ACC112 (cell line): ENCODE results near the gene NAA35.

Experiments used
- H2AFZ ChIP-seq: fragments of 200-600 bp; sonication (generic); one replicate; pipeline ENCODE4 v1.6.0; 2017; ENCODE audit warnings: antibody characterized with exemption, low read length; ENCODE audit not compliant: unreplicated experiment
- H3K27ac ChIP-seq: fragments of 200-600 bp; sonication (generic); 2 replicates; pipeline ENCODE4 v1.5.1; 2014; ENCODE audit warnings: low read depth, mild to moderate bottlenecking, antibody characterized with exemption, low read length, moderate library complexity
- H3K27me3 ChIP-seq: fragments of 200-600 bp; sonication (generic); 2 replicates; pipeline ENCODE4 v1.6.1; 2014; ENCODE audit warnings: mild to moderate bottlenecking, antibody characterized with exemption, low read length, moderate library complexity, mixed read lengths; ENCODE audit not compliant: insufficient read depth
- H3K36me3 ChIP-seq: fragments of 200-600 bp; sonication (generic); 2 replicates; pipeline ENCODE4 v1.6.1; 2016; ENCODE audit warnings: mild to moderate bottlenecking, antibody characterized with exemption, low read length, moderate library complexity, mixed read lengths; ENCODE audit not compliant: insufficient read depth
- H3K4me1 ChIP-seq: fragments of 200-600 bp; sonication (generic); one replicate; pipeline ENCODE4 v1.6.1; 2016; ENCODE audit warnings: low read length, mixed read lengths; ENCODE audit not compliant: insufficient read depth, unreplicated experiment, control insufficient read depth
- H3K4me3 ChIP-seq: fragments of 200-600 bp; sonication (generic); 2 replicates; pipeline ENCODE4 v1.5.1; 2014; ENCODE audit warnings: mild to moderate bottlenecking, low read depth, low read length
- H3K79me2 ChIP-seq: fragments of 200-600 bp; sonication (generic); one replicate; pipeline ENCODE4 v1.6.0; 2016; ENCODE audit warnings: low read length; ENCODE audit not compliant: control insufficient read depth, unreplicated experiment, insufficient read depth

The NAA35 gene

DNA sequence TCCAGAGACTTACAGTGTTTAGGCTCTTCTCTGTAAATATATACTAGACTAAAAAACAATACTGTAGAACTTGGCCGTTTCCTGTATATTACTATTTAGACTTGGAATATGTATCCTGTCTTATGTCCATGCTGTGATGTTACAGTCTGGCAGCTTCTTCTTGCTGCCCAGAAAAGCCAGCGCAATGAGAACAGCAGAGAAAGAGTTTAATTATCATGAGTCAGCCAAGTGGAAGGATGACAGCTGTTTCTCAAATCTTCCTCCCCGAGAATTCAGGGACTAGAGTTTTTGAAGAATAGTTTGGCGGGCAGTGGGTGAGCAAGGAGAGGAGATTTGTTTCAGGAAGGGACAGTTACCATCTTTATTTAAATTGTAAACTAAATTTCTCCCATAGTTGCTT, 37.5 kb downstream of the NAA35 start:
- H3K79me2 ChIP-seq = no peaks in the 10 kb centered on the region
- no peak overlapping the region for H3K27ac ChIP-seq
- no peak overlapping the region for H3K4me3 ChIP-seq
- H2AFZ ChIP-seq = no peak overlapping the region
- no peaks in the 10 kb centered on the region for H3K4me1 ChIP-seq
- peaks cover 37% of the 10 kb centered on the region for H3K36me3 ChIP-seq
- H3K27me3 ChIP-seq = no peaks in the 10 kb centered on the region

DNA sequence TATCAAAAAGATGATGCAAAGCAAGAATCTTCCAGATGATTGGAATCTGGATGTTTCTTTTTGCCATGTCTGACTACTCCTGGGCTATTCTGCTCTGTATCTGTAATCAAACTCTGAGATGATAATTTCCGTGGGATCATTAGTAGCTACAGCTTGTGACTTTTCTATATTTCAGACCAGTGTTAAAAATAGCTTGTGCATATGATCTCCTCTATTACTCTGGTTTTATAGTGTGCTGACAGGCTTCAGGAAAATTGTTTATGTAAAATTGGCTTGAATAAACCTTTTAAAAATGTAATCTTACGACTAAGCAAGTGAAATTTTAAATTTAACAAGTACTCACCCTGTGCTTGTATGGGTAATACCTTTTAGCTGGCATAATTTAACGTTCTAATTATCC, 40.4 kb downstream of the NAA35 start:
- Histone ChIP-seq H3K4me1 (no peaks in the 10 kb centered on the region), H2AFZ (no peak overlapping the region), H3K27me3 (no peaks in the 10 kb centered on the region), H3K4me3 (no peak overlapping the region), H3K79me2 (no peaks in the 10 kb centered on the region), H3K36me3 (peaks cover 43% of the 10 kb centered on the region), H3K27ac (no peak overlapping the region)

DNA sequence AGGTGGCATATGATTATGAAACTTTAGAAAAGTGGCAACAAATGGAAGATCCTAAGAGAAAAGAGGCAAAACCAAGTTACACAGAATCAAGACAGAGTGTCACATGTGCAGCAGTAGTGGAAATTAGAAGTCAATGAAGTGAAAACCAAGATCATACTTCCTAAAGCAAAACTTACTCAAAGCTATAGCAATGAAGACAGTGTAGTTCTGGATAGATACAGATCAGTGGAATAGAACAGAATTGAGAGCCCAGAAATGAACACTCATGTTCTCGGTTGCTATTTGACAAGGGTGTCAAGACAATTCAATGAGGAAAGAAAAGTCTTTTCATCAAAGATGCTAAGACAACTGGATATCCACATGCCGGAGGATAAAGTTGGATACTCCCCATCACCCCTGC, 43.5 kb downstream of the NAA35 start:
- Histone ChIP-seq H3K27ac (no peak overlapping the region), H3K4me3 (no peak overlapping the region), H3K4me1 (no peaks in the 10 kb centered on the region), H3K36me3 (peaks cover 23% of the 10 kb centered on the region), H2AFZ (no peak overlapping the region), H3K79me2 (no peaks in the 10 kb centered on the region), H3K27me3 (no peaks in the 10 kb centered on the region)

DNA sequence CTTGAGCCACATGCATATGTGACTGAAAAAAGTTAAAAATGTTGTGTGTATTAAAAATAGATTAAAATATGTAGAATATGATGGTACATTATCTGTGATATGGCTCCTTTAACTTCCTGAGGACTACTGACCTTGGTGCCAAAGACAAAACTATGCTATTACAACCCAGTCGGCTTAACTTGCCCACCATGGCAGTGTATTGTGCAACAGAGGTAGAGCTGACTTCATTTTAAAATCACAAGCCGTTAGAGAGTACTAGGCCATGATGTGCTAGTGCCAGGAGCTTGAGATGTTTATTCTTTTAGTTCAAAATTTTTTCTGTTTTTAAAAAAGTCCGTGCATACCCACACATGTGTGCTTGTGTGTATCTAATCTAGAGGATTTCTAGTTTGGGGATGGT, 46.3 kb downstream of the NAA35 start:
- no peaks in the 10 kb centered on the region for H3K4me1 ChIP-seq
- no peak overlapping the region for H3K27ac ChIP-seq
- H3K36me3 ChIP-seq = peaks cover 16% of the 10 kb centered on the region
- no peak overlapping the region for H3K4me3 ChIP-seq
- H3K27me3 ChIP-seq = no peaks in the 10 kb centered on the region
- no peaks in the 10 kb centered on the region for H3K79me2 ChIP-seq
- H2AFZ ChIP-seq = no peak overlapping the region

DNA sequence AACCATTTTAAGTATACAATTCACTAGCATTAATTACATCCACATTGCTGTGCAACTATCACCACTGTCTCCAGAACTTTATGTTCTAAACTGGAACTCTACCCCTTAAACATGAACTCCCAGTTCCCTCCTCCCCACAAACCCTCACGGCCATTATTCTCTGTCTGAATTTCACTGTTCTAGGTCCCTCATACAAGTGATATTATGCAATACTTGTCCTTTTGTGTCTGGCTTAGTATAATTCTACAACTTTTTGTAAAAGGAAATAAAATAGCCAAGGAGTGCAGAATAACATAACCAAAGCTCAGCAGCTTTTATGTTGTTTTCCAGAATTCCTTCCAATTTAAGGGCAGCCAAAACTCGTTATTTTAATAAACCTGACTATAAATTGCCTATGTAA, 53.2 kb downstream of the NAA35 start:
- Histone ChIP-seq H2AFZ (no peak overlapping the region), H3K79me2 (no peaks in the 10 kb centered on the region), H3K4me1 (no peaks in the 10 kb centered on the region), H3K4me3 (no peak overlapping the region), H3K27ac (no peak overlapping the region), H3K36me3 (peaks cover 7% of the 10 kb centered on the region), H3K27me3 (no peaks in the 10 kb centered on the region)

DNA sequence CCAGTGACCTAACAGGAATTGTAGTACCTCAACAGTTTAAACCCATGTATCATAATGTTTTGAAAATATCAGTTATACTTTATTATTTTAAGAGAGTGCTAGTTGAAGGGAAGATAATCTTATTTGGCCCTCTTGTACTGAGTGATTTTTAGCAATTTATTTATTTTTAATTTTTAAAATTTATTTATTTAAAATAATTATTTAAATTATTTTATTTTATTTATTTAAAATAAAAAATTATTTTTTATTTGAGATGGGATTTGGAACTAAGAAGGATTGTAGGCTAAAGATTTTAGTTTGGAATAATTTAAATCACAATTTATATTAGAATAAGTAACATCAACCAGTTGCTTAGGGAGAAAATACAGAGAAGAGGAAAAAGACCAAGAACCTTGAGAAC, 54.2 kb downstream of the NAA35 start:
- Histone ChIP-seq H3K79me2 (no peaks in the 10 kb centered on the region), H3K36me3 (peaks cover 10% of the 10 kb centered on the region), H3K27me3 (no peaks in the 10 kb centered on the region), H3K27ac (no peak overlapping the region), H2AFZ (no peak overlapping the region), H3K4me1 (no peaks in the 10 kb centered on the region), H3K4me3 (no peak overlapping the region)

DNA sequence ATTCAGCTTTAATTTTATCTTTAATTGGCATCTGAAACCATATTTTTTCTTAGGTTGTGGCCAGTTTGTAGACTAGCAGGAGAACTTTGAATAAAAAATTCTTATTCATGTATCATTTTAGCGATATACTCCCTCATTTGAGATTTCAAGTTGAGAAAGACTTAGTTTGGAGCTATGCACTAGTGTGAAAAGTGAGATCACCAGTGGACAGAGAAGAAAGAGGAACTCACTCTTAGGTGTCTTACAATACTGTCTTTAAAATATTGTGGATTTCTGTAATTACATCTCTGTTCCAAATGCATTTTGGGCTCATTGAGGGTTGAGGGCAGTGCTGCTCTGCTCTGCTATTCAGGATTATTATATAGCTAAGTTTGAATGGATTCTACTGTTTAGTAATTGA, 54.7 kb downstream of the NAA35 start:
- Histone ChIP-seq H3K36me3 (peaks cover 10% of the 10 kb centered on the region), H3K79me2 (no peaks in the 10 kb centered on the region)

DNA sequence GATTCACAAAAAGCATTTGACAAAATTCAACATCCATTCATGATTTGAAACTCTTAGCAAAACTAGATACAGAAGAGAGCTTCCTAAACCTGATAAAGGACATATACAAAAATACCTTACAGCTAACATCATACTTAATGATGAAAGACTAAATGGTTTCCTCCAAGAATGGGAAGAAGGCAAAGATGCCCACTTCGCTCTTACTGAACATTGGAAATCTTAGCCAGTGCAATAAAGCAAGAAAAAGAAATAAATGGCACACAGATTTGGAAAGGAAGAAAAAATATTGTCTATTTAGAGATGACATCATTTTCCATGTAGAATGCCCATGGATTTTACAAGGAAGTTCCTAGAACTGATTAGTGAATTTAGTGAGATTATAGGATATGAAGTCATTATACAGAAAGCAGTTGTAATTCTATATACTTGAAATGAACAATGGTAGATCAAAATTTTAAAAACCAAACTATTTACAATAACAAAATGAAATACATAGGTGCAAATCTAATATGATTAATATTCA, 64.4 kb downstream of the NAA35 start:
- Histone ChIP-seq H3K36me3 (peaks cover 39% of the 10 kb centered on the region), H2AFZ (no peak overlapping the region), H3K79me2 (no peaks in the 10 kb centered on the region), H3K4me1 (no peaks in the 10 kb centered on the region), H3K27ac (no peak overlapping the region), H3K4me3 (no peak overlapping the region), H3K27me3 (no peaks in the 10 kb centered on the region)

More for the DNA sequence above, 54.7 kb downstream of the NAA35 start:
- Histone ChIP-seq H3K27ac (no peak overlapping the region), H3K27me3 (no peaks in the 10 kb centered on the region), H2AFZ (no peak overlapping the region), H3K4me1 (no peaks in the 10 kb centered on the region), H3K4me3 (no peak overlapping the region)

DNA sequence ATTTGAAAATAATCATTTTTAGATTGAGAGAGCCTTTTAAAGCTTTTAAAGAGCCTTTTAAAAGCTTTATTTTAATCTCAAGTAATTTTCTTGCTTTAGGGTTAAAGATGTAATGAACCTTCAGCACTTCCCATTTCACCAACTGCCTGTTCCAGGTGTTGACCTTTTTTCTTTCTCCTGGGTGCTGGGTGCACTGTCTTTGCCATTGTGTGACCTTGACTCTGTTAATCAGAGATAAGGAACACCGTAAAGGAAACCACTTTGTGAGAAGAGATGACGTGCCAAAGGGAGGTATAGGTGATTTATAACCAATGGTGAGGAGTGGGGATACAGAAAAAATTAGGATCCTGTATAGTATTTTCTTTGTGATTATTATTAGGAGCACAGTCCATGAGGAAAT, 68.2 kb downstream of the NAA35 start:
- no peaks in the 10 kb centered on the region for H3K4me1 ChIP-seq
- no peaks in the 10 kb centered on the region for H3K27me3 ChIP-seq
- no peaks in the 10 kb centered on the region for H3K79me2 ChIP-seq
- H3K4me3 ChIP-seq = no peak overlapping the region
- H3K27ac ChIP-seq = no peak overlapping the region
- H2AFZ ChIP-seq = no peak overlapping the region
- H3K36me3 ChIP-seq = peaks cover 27% of the 10 kb centered on the region

DNA sequence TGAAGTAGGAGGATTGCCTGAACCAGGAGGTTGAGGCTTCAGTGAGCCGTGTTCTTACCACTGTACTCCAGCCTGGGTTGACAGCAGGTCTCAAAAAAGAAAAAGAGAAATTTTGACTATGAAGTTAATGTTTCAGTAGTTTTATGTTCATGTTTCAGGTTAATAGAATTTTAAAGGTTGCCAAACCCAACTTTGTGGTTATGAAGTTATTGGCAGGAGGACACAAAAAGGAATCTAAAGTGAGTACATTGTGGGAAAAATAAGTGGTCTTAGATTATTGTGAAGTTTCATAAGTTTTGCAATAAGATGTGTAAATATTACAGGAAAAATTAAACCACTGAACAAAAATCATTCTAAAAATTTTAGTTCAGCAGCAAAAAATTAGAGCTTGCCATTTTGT, 79.8 kb downstream of the NAA35 start:
- Histone ChIP-seq H3K4me3 (no peak overlapping the region), H2AFZ (no peak overlapping the region), H3K36me3 (peaks cover 26% of the 10 kb centered on the region), H3K79me2 (no peaks in the 10 kb centered on the region), H3K27me3 (no peaks in the 10 kb centered on the region), H3K4me1 (no peaks in the 10 kb centered on the region), H3K27ac (no peak overlapping the region)

DNA sequence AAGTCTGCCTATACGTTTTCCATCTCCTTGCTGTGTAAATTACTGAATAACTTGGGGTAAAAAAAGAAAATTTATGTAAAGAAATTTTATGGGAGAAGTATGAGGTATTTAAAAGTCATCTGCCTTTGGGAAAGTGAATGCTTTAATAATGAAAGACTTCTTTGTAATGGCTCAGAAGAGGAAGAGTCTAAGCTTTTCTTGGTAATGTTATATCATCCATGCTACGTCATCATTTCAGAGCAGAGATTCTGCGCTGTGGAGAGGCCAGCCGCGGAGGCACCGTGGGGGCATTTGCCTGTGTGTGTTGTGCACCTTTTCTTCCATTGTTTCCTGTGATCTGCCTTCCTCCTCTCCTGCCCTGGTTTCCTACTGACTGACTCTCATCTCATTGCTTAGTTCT, 80.2 kb downstream of the NAA35 start:
- no peak overlapping the region for H3K27ac ChIP-seq
- no peak overlapping the region for H3K4me3 ChIP-seq
- no peaks in the 10 kb centered on the region for H3K79me2 ChIP-seq
- H3K27me3 ChIP-seq = no peaks in the 10 kb centered on the region
- H3K36me3 ChIP-seq = peaks cover 25% of the 10 kb centered on the region
- H3K4me1 ChIP-seq = no peaks in the 10 kb centered on the region
- H2AFZ ChIP-seq = no peak overlapping the region
